SH-SY5Y (cell line): ENCODE data around the gene TCF7.

Source experiments
- GATA2 ChIP-seq: IDR thresholded peaks from 2 replicates; pipeline ENCODE4 v1.6.1; 2011; ENCODE audit warnings: mild to moderate bottlenecking, low read depth, low read length
- GATA3 ChIP-seq: IDR thresholded peaks from 2 replicates; pipeline ENCODE4 v1.6.1; 2011; ENCODE audit warnings: low read depth, mild to moderate bottlenecking, low read length, moderate library complexity

The TCF7 gene

DNA sequence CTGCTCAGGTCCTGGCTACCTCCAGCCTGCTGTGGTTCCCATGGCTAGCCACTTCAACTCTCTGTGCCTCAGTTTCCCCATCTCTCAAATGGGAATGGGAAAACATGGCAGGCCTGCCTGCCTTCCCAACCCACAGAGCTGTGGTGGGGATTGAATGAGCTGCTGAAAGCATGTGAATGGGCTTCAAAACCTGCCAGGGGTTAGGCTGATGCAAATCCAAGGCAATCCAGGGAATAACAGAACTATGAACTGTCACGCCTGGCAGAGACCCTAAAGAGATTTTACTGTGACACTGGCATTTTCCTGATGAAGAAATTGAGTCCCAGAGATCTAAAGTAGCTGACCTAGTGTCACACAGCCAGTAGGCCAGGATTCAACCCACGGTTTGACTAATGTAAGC lies 29.9 kb upstream of the TCF7 start:
- TF ChIP-seq GATA2, result no peak
- TF ChIP-seq GATA3, result no peak

DNA sequence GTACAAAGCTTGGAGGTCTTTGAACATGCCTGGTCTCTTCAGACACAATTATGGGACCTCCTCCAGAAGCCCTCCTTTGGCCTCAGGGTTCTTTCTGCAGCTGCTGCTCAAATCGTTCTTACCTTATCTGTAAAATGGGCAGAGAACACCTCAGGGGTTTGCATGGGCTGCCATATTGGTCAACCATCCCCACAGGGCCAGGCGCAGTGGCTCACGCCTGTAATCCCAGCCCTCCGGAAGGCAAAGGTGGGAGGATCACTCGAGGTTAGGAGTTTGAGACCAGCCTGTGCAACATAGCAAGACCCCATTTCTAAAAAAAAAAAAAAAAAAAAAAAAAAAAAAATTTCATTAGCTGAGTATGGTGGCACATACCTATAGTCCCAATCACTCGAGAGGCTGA lies 29.1 kb upstream of the TCF7 start:
- no peak for TF ChIP-seq GATA2
- TF ChIP-seq GATA3, result no peak

DNA sequence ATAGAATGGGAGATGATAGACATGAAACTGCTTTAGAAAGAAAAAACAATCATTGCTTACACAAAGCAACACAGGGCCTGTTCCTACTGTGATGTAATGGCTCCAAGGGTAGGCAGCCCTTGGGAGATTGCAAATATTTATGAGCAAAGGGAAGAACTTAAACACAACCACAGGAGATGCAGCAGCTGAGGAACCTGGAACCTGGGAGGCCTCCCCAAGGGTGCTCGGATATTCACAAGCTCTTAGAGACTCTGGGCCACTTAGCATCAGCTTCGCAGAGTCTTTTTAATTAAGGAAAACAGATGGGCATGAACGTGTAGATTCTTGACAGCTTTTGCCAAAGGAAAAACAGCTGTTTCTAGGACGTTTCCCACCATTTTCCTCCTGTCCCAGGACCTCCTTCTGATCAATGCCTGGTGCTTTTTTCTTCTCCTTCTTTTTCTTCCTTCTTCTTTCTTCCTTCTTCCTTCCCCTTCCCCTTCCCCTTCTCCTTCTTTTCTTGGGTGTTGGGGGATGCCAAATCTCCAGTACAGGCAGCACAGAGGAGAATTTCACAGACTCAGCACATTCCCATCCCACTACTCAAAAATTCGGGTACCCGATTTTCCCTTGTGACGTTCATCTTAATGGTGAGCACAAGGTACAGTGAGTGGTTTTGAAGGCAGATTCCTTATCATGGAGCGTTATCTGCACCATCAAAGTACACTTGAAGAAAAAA lies 28.1 kb upstream of the TCF7 start:
- TF ChIP-seq GATA2 (no peak), GATA3 (no peak)

DNA sequence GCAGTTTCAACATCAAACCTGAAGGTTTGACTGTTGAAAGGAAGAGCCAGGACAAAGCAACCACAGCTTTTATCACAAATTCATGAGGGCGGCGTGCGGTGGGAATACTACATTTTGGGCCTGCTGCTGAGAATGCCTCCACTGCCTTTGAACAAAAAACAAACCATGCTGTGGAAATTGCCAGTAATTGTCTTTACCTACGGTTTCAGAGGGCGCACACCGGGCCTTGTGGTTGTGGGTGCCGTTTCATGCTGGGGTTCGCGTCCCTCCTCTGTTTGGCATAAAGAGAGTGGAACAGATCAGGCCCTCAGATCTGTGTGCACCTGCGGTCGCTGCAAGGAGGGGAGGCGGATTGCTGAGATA lies 27.6 kb upstream of the TCF7 start:
- no peak for TF ChIP-seq GATA2
- no peak for TF ChIP-seq GATA3

DNA sequence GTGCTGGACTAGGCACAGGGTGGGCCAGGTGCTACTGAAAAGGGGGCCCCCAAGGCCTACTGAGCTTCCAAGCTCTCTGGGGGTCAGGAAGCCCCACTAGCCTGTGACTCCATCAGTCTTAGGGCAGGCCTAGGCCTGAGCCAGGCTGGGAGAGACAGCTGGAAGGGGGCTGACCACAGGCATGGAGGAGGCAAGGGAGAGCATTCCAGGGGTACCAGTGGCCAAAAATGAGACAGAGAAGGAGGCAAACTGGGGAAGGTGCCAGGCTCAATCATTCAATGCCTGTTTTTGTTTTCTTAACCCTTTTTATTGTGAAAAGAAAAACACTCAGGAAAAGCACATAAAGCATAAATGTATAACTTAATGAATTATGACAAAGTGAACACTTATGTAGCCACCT lies 26.2 kb upstream of the TCF7 start:
- no peak for TF ChIP-seq GATA2
- no peak for TF ChIP-seq GATA3

DNA sequence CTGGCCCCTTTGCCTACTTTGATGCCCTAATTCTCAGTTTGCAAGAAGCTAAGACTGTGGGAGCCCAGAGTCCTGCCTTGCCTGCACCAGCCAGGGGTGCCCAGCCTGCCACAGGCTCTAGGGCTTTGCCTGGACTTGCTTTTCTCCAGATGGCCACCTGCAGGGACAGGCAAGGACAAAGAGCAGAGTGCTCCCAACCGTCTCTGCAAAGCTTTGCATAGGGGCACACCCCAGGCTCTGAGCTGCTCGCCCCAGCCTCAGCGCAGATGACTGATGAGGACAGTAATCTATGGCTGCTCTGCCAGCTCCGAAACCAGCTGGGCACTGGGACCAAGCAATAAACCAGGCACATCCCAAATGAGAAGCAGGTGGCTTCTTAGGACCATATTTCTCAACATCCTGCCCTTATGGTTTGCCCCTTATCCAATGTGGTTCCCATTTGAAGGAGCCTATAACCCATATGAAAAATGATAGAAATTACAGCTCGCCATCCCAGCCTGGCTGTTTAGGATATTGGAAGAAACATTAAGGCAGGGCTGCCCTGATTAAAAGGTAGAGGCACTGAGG lies 25.4 kb upstream of the TCF7 start:
- TF ChIP-seq GATA2 (no peak), GATA3 (no peak)

DNA sequence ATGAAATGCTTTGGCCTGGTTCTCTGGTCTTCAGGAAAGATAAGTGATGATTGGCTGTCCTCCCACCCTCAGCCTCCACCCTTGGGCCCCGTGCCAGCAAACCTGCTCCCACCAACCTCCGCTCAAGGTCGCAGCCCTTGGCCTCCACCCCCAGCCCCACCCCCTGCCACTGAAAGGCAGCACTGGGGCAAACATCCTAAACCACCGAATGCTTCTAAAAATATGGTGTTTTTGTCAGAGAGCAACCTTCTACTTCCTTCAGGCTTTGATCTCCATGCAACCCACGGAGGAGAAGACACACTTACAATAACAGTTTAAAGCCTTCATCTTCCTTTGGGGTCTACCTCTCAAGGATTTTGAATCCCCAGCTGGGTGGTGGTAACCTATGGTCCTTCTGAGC lies 24.0 kb upstream of the TCF7 start:
- TF ChIP-seq GATA2, result no peak

DNA sequence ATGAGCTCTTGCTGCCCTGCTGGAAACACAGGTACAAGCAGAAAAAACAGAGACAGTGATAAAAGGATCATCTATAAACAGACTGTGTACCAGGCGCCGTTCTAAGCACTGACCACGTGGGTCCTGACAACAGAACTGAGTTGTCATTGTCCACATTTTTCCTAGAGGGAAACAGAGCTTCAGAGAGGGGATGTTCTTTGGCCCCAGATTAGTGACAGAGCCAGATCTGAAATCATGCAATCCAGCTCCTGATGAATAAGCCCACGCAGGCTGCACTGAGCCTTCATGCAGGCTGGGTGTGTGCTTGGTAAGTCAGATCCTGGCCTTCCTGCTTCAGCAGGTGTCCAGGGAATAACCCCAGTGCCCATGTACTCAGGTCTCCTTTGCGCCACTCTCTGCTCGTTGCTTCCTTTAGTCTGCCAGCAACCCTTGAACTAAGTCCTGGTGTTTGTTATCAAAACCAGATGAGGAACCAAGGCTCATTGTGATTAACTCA lies 22.8 kb upstream of the TCF7 start:
- TF ChIP-seq GATA2 (no peak), GATA3 (no peak)

DNA sequence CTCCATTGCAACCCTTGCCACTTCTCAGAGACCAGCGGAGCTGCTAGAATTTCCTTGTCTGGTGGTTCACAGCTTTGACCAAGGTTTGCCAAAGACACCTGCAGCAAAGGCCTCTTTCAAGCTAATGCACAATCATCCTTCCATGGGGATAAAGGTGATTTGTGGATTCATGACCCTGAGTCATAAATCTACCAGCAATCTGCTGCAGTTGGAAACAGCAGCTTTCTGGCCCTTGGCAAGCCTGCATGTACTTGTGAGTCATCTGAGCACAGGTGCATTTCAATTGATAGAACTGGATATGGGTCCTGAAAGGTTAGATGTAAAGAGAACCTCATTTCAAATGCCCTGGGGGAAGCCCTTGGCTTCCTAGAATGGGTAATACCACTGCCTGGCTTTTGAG lies 21.6 kb upstream of the TCF7 start:
- TF ChIP-seq GATA3 (no peak), GATA2 (no peak)

DNA sequence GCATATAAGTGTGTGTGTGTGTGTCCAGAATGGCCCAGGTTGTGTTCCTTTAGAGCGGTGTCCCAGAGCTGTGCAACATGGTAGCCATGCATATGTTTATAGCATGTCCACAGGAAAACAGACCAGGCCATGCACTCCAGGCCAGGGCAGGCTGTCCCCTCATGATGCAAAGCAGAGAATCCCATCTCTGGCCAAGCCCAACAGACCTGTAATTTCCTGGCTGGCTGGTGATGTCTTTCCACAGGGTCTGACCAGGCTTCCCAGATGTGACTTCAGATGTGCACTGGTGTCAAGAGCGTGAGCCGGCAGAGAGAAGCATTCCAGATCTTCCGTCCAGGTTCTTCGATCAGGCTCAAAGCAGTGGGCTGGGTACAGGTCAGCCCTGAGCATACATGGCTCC lies 21.1 kb upstream of the TCF7 start:
- TF ChIP-seq GATA2 (no peak), GATA3 (no peak)

DNA sequence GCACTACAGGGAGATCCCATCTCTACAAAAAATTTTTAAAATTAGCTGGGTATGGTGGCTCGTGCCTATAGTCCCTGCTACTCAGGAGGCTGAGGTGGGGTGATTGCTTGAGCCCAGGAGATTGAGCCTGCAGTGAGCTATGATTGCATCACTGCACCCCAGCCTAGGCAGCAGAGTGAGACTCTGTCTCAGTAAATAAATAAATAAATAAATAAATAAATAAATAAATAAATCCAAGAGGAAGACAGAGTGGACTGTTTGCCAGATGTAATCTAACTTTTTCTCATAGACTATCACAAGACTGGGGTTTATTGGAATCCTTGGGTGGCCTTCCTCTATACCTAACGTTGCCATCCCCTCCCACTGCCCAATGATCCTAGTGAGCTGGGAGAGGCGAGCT lies 19.2 kb upstream of the TCF7 start:
- TF ChIP-seq GATA3, result no peak
- no peak for TF ChIP-seq GATA2

DNA sequence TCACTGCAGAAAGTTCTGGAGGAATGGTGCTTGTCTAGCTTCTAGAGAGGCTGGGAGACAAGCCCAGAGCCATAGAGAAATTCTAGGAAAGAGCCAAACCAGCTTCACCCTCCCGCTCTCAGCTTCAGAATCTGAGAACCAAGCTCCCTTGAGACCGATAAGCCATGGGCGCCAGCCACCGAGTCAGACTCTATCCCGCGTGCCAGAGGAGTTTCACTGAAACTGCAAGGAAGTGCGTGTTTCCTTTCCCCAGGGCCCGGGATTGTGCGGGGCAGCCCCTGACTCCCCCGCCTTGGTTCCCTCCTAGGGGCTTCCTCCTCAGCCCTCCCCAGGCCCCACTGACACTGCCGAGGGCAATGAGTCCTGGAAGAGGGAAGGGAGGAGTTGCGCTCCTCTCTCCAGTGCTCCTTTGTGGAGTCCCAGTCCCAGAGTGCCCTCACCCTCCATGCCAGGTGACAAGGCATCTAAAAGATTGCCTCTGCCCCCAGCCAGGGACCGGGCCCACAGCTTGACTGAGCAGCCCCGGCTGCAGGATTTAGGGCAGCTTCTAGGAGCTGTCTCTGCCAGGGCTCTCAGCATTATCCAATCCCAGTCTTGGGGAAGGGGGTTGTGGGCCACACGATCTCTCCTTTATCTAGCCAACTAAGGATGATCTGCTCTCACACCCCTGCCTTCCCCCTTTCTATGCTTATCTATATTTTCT lies 18.4 kb upstream of the TCF7 start:
- TF ChIP-seq GATA2 (no peak), GATA3 (no peak)

DNA sequence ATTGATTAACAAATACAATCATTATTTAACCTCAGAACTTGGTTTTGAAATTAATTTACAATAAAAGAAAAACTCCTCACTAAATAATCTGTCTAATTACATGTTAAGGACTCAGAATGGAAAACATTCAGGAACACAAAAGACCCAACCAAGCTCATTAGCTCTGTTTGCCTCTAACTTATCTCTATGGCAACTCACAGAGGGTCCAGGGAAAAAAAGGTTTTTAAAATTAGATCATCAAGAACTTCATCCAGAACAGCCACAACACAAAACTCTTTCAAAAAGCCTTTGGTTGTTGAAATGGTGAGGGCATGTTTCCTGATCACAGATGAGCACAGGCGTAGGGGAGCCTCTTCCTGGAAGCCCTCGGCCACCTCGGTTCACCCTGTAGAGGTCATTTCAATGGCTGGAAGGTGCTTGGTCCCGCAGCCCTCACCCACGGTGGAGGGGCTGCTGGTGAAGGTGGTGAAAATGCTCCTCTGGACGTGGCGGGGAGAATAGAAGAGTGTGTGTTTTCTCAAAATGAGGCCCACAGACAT lies 17.2 kb upstream of the TCF7 start:
- no peak for TF ChIP-seq GATA3
- no peak for TF ChIP-seq GATA2

DNA sequence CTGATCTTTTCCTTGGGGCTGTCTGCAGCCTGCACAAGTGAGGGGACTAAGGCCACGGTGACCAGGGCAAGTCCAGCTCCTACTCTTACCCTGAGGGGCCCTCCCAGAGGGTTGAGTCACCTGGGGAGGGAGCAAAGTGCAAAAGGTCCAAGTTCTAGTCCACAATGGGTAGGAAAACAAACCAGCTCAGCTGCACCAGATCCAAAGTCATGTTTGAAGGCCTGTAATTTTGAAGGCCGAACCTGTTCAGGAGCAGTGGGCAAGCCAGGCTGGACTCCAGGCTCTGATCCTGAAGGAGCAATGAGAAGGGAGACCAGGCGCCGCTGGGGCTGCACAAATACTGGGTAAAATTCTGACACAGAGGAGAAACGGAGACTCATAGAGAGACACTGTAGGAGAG lies 15.8 kb upstream of the TCF7 start:
- TF ChIP-seq GATA3 (no peak), GATA2 (no peak)
